ENCODE results near the gene ZNF527. TPM values are rescaled to one million over a fixed set of nuclear protein-coding genes. Genes with fewer than 3 reads are reported as not detected.

Gene ZNF527
- total RNA-seq, 2 experiments from 2014 or later, result 7.8 to 8.4 TPM

GRCh38 chr19:37333457-37333856, 37.4 kb upstream of the ZNF527 start:
- Histone ChIP-seq H3K27me3 (ENCODE audit: control insufficient read depth in 1 of 2, insufficient read depth in 2 of 2, low read length in 2 of 2) (no peaks in the 10 kb centered on the region), H3K4me3 (ENCODE audit: low read length) (no peak overlapping the region), H3K4me1 (ENCODE audit: insufficient read depth, low read length) (peaks cover 20% of the 10 kb centered on the region), H3K9me3 (ENCODE audit: control insufficient read depth in 1 of 2, insufficient read depth in 1 of 2, low read length in 2 of 2) (peaks cover 0 to 12% of the 10 kb centered on the region in 2 experiments), H3K27ac (ENCODE audit: low read depth in 1 of 2, low read length in 2 of 2) (no peak overlapping the region), H3K36me3 (ENCODE audit: insufficient read depth, low read length) (peaks cover 17% of the 10 kb centered on the region)
- peaks cover 40% of the 10 kb centered on the region for H3K4me1 Mint-ChIP-seq (ENCODE audit: low read depth)
- DNase-seq, result no peak
- TF ChIP-seq CTCF (IDR thresholded peaks at IDR 0.05), result no peak
- no peaks in the 10 kb centered on the region for H3K9me3 Mint-ChIP-seq
- intact Hi-C loops (cut with DNase I, micrococcal nuclease), result loop anchor here in 1 of 2 experiments (10.0 kb wide), 2 partner anchors 571 to 649 kb away; partner anchors contain the start of genes SIPA1L3, WDR87 and ZNF567
- peak overlapping the region; percentile 95 for H3K27ac Mint-ChIP-seq
- peaks cover 72% of the 10 kb centered on the region for H3K36me3 Mint-ChIP-seq (ENCODE audit: low read depth)
- no peaks in the 10 kb centered on the region for H3K27me3 Mint-ChIP-seq
- ChIA-PET CTCF (no interaction called here), POLR2A (no interaction called here)
- H3K4me3 Mint-ChIP-seq, result peak overlapping the region; percentile 15
- no peak for ATAC-seq (ENCODE audit: poor library complexity)

- POLR2A ChIA-PET, result interaction anchor here (1.1 to 1.7 kb wide), 12 partner anchors 17 to 572 kb away, joined by 3 to 31 read pairs (median 10); partner anchors contain the start of genes SIPA1L3, WDR87, ZNF383 and ZNF420
- Mint-ChIP-seq H3K36me3 (ENCODE audit: low read depth) (peaks cover 72% of the 10 kb centered on the region), H3K9me3 (no peaks in the 10 kb centered on the region), H3K4me1 (ENCODE audit: low read depth) (peaks cover 40% of the 10 kb centered on the region), H3K27me3 (no peaks in the 10 kb centered on the region), H3K4me3 (peak overlapping the region; percentile 92), H3K27ac (peak overlapping the region; percentile 95)
- Histone ChIP-seq H3K27me3 (ENCODE audit: control insufficient read depth in 1 of 2, insufficient read depth in 2 of 2, low read length in 2 of 2) (no peaks in the 10 kb centered on the region), H3K4me1 (ENCODE audit: insufficient read depth, low read length) (peaks cover 20% of the 10 kb centered on the region), H3K9me3 (ENCODE audit: control insufficient read depth in 1 of 2, insufficient read depth in 1 of 2, low read length in 2 of 2) (peaks cover 0 to 12% of the 10 kb centered on the region in 2 experiments), H3K27ac (ENCODE audit: low read depth in 1 of 2, low read length in 2 of 2) (peak overlapping the region; percentile 54 to 69), H3K4me3 (ENCODE audit: low read length) (peak overlapping the region; percentile 66), H3K36me3 (ENCODE audit: insufficient read depth, low read length) (peaks cover 7% of the 10 kb centered on the region)
- intact Hi-C loops (cut with DNase I, micrococcal nuclease), result loop anchor here (1.0 to 10.0 kb wide), 6 partner anchors 17 to 650 kb away; partner anchors contain the start of genes ZNF569 (in 2 of the 2), SIPA1L3 (in 1 of the 2), WDR87 (in 1 of the 2) and ZNF527 (in 1 of the 2)
- CTCF ChIA-PET, result interaction anchor here (0.6 to 1.3 kb wide), 2 partner anchors 17 to 1015 kb away, joined by 3 to 4 read pairs; no protein-coding TSS in a partner anchor
- DNase-seq (peak; percentile 76 to 96 (median 85)), ATAC-seq (ENCODE audit: poor library complexity) (peak; percentile 99)
- TF ChIP-seq CTCF (IDR thresholded peaks at IDR 0.05), result no peak
These were observed 36.5 kb upstream of the ZNF527 start for GRCh38 chr19:37334179-37335071.

- H3K9me3 Mint-ChIP-seq, result no peaks in the 10 kb centered on the region
- intact Hi-C loops (cut with DNase I, micrococcal nuclease), result no loop called here
- no peak overlapping the region for H3K27ac Mint-ChIP-seq
- Histone ChIP-seq H3K9me3 (ENCODE audit: control insufficient read depth in 1 of 2, insufficient read depth in 1 of 2, low read length in 2 of 2) (peaks cover 0 to 3% of the 10 kb centered on the region in 2 experiments), H3K27me3 (ENCODE audit: control insufficient read depth in 1 of 2, insufficient read depth in 2 of 2, low read length in 2 of 2) (no peaks in the 10 kb centered on the region), H3K4me1 (ENCODE audit: insufficient read depth, low read length) (no peaks in the 10 kb centered on the region), H3K27ac (ENCODE audit: low read depth in 1 of 2, low read length in 2 of 2) (no peak overlapping the region), H3K4me3 (ENCODE audit: low read length) (no peak overlapping the region), H3K36me3 (ENCODE audit: insufficient read depth, low read length) (peaks cover 27% of the 10 kb centered on the region)
- ATAC-seq (ENCODE audit: poor library complexity) (no peak), DNase-seq (no peak)
- TF ChIP-seq CTCF (IDR thresholded peaks at IDR 0.05), result no peak
- no peak overlapping the region for H3K4me3 Mint-ChIP-seq
- H3K27me3 Mint-ChIP-seq, result no peaks in the 10 kb centered on the region
- CTCF ChIA-PET, result no interaction called here
- H3K4me1 Mint-ChIP-seq (ENCODE audit: low read depth), result peaks cover 10% of the 10 kb centered on the region
- POLR2A ChIA-PET, result interaction anchor here (0.8 to 0.9 kb wide), 2 partner anchors 28 to 164 kb away, joined by 3 read pairs; partner anchors contain the start of genes ZNF527 and ZNF793
- H3K36me3 Mint-ChIP-seq (ENCODE audit: low read depth), result peaks cover 77% of the 10 kb centered on the region
These were observed 28.1 kb upstream of the ZNF527 start for GRCh38 chr19:37342753-37343152.

All from CD4-positive, alpha-beta T cell (primary cell).